ENCODE results near the gene VAMP4. TPM values are rescaled to one million over a fixed set of nuclear protein-coding genes. Genes with fewer than 3 reads are reported as not detected.

Gene VAMP4, protein sequence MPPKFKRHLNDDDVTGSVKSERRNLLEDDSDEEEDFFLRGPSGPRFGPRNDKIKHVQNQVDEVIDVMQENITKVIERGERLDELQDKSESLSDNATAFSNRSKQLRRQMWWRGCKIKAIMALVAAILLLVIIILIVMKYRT
- total RNA-seq (10 to 100 TPM in 2 of 9 donors, 1 to 10 TPM in 7; 3.8 to 11.3 (median 7.2) TPM), polyA plus RNA-seq (1 to 10 TPM; 4.2 to 6.7 TPM)
- long read RNA-seq, donor 1, full-length matches to known transcripts: 27 of 30 reads
- long read RNA-seq, donor 1, partial matches to known transcripts: 1 of 30 reads
- long read RNA-seq, donor 1, other reads (novel, unspliced or antisense): 2 of 30 reads
- long read RNA-seq, donor 2, full-length matches to known transcripts: 12 of 15 reads
- long read RNA-seq, donor 2, partial matches to known transcripts: 0 of 15 reads
- long read RNA-seq, donor 2, other reads (novel, unspliced or antisense): 3 of 15 reads
- long read RNA-seq, donor 3, full-length matches to known transcripts: 18 of 27 reads
- long read RNA-seq, donor 3, partial matches to known transcripts: 2 of 27 reads
- long read RNA-seq, donor 3, other reads (novel, unspliced or antisense): 7 of 27 reads

DNA sequence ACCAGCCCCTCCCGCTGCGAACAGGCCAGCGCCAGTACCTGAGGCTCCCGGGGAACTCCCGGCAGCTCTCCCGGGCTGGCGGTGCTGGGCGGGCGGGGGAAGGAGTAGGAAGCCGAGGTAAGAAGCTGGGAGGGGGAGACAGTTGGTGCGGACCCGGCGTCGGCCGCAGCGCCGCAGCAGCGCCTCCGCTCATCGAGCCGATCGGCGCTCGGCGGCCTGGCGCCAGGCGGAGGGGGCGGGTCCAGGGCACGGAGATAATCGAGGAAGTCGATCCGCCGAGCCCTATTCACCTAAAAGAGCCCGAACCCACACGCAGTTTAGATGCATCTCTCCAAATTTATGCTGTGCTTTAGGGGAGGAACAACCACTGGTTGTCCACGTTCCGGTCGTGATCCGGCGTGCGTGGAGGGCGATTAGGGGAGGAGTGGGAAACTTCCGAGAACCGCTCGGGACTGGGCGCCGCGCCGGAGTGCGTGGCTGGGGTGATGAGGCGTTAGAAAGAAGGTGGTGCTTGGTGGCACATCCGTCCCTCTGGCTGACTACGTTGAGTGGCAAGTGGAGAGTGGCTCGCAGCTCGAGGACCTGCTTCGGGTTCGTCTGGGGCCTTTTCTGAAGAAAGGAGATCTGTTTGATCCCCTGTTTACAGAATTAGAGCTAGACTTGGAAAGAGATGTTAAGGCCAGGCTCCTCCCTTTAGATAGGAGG, at the start of gene VAMP4:
Gene VAMP4, minus strand, starts transcription at position 194 of the 705 bp plus-strand sequence. CDS start 3,651 bp downstream, outside the sequence.
- peak; percentile 89 to 94 (median 94) for ATAC-seq
- 0 to 1% (median 0%) methylated on average over 28 to 57 of the region's 57 CpGs for WGBS, 4 donors
- TF ChIP-seq, protein P1, sequence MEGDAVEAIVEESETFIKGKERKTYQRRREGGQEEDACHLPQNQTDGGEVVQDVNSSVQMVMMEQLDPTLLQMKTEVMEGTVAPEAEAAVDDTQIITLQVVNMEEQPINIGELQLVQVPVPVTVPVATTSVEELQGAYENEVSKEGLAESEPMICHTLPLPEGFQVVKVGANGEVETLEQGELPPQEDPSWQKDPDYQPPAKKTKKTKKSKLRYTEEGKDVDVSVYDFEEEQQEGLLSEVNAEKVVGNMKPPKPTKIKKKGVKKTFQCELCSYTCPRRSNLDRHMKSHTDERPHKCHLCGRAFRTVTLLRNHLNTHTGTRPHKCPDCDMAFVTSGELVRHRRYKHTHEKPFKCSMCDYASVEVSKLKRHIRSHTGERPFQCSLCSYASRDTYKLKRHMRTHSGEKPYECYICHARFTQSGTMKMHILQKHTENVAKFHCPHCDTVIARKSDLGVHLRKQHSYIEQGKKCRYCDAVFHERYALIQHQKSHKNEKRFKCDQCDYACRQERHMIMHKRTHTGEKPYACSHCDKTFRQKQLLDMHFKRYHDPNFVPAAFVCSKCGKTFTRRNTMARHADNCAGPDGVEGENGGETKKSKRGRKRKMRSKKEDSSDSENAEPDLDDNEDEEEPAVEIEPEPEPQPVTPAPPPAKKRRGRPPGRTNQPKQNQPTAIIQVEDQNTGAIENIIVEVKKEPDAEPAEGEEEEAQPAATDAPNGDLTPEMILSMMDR (IDR thresholded peaks at IDR 0.05): no peak
- peak in 1 of 2 donors; percentile 70 for TF ChIP-seq POLR2A (IDR thresholded peaks at IDR 0.05)
- Histone ChIP-seq H3K36me3 (peaks cover 0 to 18% (median 11%) of the 10 kb centered on the region in 9 donors), H3K4me3 (peak within 1 kb of the TSS; percentile 68 to 96 (median 88)), H3K27me3 (no peaks in the 10 kb centered on the region), H3K9me3 (no peaks in the 10 kb centered on the region), H3K4me1 (peaks cover 0 to 50% (median 23%) of the 10 kb centered on the region in 12 donors), H3K27ac (peak within 1 kb of the TSS; percentile 86 to 98 (median 95))
- peak; percentile 89 to 93 (median 90) for DNase-seq
- intact Hi-C loops (cut with DNase I): loop anchor here in 8 of 10 donors (1.0 to 5.0 kb wide), 6 partner anchors 39 to 97 kb away; partner anchors contain the start of gene METTL13 (in 7 of the 8)

DNA sequence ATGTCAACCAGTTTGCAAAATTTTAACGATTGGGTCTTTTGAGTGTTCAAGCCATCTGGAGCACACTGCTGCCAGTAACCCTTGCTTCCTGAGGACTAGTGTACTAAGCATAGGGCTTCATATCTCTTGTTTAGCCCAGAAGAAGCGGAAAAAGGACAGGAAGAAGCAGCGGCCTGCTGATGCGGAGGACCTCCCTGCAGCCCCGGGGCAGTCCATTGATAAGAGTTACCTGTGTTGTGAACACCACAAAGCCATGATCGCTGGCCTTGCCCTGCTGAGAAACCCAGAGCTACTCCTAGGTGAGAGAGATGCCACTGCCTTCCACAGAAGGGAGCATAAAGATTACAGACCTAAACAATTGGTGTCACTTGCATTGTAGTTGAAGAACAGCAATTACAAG, 48.5 kb upstream of the VAMP4 start:
- intact Hi-C loops (cut with DNase I): no loop called here
- H3K4me3 ChIP-seq: no peak overlapping the region
- H3K36me3 ChIP-seq: peaks cover 0 to 100% (median 99%) of the 10 kb centered on the region in 9 donors
- 82 to 91% (median 86%) methylated on average over 5 to 6 of the region's 6 CpGs for WGBS, 4 donors
- H3K4me1 ChIP-seq: peaks cover 0 to 6% (median 0%) of the 10 kb centered on the region in 12 donors
- no peak overlapping the region for H3K27ac ChIP-seq
- no peak for TF ChIP-seq POLR2A (IDR thresholded peaks at IDR 0.05)
- TF ChIP-seq, protein P1 (IDR thresholded peaks at IDR 0.05): no peak
- no peaks in the 10 kb centered on the region for H3K9me3 ChIP-seq
- no peaks in the 10 kb centered on the region for H3K27me3 ChIP-seq
- DNase-seq (no peak), ATAC-seq (no peak)

DNA sequence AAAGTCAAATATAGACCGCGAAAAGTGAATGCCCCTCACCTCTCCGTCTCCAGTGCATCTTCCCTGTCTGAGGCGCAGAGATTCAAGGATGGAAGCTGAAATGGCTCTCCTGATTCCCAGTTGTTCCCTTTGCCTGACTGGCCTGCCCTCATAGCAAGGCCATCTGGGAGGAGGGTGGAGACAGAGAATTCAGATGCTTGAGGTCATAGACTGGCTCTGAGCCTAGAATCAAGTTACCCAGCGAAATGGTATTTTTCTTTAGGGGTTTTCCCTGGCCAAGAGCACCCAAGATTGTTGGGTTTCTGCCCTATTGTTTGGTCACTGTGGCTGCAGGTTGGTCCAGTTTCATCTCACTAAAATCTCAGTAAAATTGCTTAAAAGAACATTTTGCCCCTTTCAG, 46.8 kb upstream of the VAMP4 start:
- peaks cover 0 to 99% (median 95%) of the 10 kb centered on the region in 9 donors for H3K36me3 ChIP-seq
- no peak overlapping the region for H3K4me3 ChIP-seq
- no peaks in the 10 kb centered on the region for H3K27me3 ChIP-seq
- H3K4me1 ChIP-seq: peaks cover 0 to 15% (median 6%) of the 10 kb centered on the region in 12 donors
- DNase-seq: no peak
- ATAC-seq: peak in 2 of 4 donors; percentile 42 to 58
- peak overlapping the region in 1 of 12 donors; percentile 1 for H3K27ac ChIP-seq
- intact Hi-C loops (cut with DNase I): loop anchor here in 1 of 10 donors (10.0 kb wide), 1 partner anchor 144 kb away; no protein-coding TSS in a partner anchor
- H3K9me3 ChIP-seq: no peaks in the 10 kb centered on the region
- 85 to 89% (median 86%) methylated on average over 5 of the region's 5 CpGs for WGBS, 4 donors
- TF ChIP-seq, protein P1 (IDR thresholded peaks at IDR 0.05): no peak
- TF ChIP-seq POLR2A (IDR thresholded peaks at IDR 0.05): no peak

Data from heart left ventricle (tissue), 16 donors.